ENCODE measurements around the gene TRNT1. TPM values are rescaled to one million over a fixed set of nuclear protein-coding genes. Genes with fewer than 3 reads are reported as not detected.

Gene TRNT1
- total and polyA plus RNA-seq, 2 experiments from 2014 or later = 33.9 to 36.4 TPM

DNA sequence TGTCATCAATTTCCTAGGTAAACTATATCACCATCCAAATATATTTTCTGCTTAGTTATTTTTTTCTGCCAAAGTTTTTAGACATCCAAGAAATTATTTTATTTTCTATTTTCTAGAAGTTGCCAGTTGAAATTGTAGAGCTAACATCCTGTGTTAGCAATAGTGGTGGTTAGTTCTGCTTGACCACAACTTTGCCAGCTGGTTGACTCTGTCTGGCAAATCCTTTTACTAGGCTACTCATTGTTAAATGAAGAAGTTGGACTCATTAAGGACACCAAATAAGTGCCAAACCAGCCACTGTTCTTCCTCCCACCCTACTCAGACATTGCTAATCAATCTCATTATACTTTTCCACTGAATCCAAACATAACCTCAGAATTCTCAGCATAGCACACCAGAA lies 68.1 kb downstream of the TRNT1 start:
- Histone ChIP-seq H3K9me2 (ENCODE audit: insufficient read depth) (no peaks in the 10 kb centered on the region), H3K27me3 (ENCODE audit: insufficient read depth) (no peaks in the 10 kb centered on the region), H2AFZ (no peak overlapping the region), H3K4me1 (ENCODE audit: insufficient read depth) (no peaks in the 10 kb centered on the region), H3K36me3 (ENCODE audit: insufficient read depth) (no peaks in the 10 kb centered on the region), H3K4me3 (no peak overlapping the region), H3K27ac (ENCODE audit: low read depth) (no peak overlapping the region), H3F3A (replicated peaks; ENCODE audit: low read depth) (no peaks in the 10 kb centered on the region), H4K20me1 (replicated peaks; ENCODE audit: insufficient read depth) (no peaks in the 10 kb centered on the region), H3K79me2 (replicated peaks; ENCODE audit: insufficient read depth) (no peaks in the 10 kb centered on the region), H3K4me2 (no peak overlapping the region)
- no peaks in the 10 kb centered on the region for H3K4me1 Mint-ChIP-seq
- no peak for ATAC-seq
- TF ChIP-seq, protein P1, sequence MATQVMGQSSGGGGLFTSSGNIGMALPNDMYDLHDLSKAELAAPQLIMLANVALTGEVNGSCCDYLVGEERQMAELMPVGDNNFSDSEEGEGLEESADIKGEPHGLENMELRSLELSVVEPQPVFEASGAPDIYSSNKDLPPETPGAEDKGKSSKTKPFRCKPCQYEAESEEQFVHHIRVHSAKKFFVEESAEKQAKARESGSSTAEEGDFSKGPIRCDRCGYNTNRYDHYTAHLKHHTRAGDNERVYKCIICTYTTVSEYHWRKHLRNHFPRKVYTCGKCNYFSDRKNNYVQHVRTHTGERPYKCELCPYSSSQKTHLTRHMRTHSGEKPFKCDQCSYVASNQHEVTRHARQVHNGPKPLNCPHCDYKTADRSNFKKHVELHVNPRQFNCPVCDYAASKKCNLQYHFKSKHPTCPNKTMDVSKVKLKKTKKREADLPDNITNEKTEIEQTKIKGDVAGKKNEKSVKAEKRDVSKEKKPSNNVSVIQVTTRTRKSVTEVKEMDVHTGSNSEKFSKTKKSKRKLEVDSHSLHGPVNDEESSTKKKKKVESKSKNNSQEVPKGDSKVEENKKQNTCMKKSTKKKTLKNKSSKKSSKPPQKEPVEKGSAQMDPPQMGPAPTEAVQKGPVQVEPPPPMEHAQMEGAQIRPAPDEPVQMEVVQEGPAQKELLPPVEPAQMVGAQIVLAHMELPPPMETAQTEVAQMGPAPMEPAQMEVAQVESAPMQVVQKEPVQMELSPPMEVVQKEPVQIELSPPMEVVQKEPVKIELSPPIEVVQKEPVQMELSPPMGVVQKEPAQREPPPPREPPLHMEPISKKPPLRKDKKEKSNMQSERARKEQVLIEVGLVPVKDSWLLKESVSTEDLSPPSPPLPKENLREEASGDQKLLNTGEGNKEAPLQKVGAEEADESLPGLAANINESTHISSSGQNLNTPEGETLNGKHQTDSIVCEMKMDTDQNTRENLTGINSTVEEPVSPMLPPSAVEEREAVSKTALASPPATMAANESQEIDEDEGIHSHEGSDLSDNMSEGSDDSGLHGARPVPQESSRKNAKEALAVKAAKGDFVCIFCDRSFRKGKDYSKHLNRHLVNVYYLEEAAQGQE (IDR thresholded peaks at IDR 0.05; ENCODE audit: unreplicated experiment) = no peak
- TF ChIP-seq POLR2AphosphoS5 (IDR thresholded peaks at IDR 0.05; ENCODE audit: low read depth) (no peak), JUNB (IDR thresholded peaks at IDR 0.05; ENCODE audit: unreplicated experiment) (no peak), ZNF331 (CRISPR knock-in tag; IDR thresholded peaks at IDR 0.05; ENCODE audit: low read depth) (no peak), EZH2 (IDR thresholded peaks at IDR 0.05; ENCODE audit: low read depth, unreplicated experiment) (no peak), NANOG (IDR thresholded peaks at IDR 0.05; ENCODE audit: borderline replicate concordance) (no peak), ZNF114 (CRISPR knock-in tag; IDR thresholded peaks at IDR 0.05) (no peak), EZH2phosphoT487 (IDR thresholded peaks at IDR 0.05; ENCODE audit: unreplicated experiment) (no peak), CREB1 (CRISPR knock-in tag; IDR thresholded peaks at IDR 0.05; ENCODE audit: low read depth) (no peak), STAT1 (IDR thresholded peaks at IDR 0.05; ENCODE audit: unreplicated experiment) (no peak)
- TF ChIP-seq, protein P2, sequence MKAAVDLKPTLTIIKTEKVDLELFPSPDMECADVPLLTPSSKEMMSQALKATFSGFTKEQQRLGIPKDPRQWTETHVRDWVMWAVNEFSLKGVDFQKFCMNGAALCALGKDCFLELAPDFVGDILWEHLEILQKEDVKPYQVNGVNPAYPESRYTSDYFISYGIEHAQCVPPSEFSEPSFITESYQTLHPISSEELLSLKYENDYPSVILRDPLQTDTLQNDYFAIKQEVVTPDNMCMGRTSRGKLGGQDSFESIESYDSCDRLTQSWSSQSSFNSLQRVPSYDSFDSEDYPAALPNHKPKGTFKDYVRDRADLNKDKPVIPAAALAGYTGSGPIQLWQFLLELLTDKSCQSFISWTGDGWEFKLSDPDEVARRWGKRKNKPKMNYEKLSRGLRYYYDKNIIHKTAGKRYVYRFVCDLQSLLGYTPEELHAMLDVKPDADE (IDR thresholded peaks at IDR 0.05) = no peak
- TF ChIP-seq, protein P3, sequence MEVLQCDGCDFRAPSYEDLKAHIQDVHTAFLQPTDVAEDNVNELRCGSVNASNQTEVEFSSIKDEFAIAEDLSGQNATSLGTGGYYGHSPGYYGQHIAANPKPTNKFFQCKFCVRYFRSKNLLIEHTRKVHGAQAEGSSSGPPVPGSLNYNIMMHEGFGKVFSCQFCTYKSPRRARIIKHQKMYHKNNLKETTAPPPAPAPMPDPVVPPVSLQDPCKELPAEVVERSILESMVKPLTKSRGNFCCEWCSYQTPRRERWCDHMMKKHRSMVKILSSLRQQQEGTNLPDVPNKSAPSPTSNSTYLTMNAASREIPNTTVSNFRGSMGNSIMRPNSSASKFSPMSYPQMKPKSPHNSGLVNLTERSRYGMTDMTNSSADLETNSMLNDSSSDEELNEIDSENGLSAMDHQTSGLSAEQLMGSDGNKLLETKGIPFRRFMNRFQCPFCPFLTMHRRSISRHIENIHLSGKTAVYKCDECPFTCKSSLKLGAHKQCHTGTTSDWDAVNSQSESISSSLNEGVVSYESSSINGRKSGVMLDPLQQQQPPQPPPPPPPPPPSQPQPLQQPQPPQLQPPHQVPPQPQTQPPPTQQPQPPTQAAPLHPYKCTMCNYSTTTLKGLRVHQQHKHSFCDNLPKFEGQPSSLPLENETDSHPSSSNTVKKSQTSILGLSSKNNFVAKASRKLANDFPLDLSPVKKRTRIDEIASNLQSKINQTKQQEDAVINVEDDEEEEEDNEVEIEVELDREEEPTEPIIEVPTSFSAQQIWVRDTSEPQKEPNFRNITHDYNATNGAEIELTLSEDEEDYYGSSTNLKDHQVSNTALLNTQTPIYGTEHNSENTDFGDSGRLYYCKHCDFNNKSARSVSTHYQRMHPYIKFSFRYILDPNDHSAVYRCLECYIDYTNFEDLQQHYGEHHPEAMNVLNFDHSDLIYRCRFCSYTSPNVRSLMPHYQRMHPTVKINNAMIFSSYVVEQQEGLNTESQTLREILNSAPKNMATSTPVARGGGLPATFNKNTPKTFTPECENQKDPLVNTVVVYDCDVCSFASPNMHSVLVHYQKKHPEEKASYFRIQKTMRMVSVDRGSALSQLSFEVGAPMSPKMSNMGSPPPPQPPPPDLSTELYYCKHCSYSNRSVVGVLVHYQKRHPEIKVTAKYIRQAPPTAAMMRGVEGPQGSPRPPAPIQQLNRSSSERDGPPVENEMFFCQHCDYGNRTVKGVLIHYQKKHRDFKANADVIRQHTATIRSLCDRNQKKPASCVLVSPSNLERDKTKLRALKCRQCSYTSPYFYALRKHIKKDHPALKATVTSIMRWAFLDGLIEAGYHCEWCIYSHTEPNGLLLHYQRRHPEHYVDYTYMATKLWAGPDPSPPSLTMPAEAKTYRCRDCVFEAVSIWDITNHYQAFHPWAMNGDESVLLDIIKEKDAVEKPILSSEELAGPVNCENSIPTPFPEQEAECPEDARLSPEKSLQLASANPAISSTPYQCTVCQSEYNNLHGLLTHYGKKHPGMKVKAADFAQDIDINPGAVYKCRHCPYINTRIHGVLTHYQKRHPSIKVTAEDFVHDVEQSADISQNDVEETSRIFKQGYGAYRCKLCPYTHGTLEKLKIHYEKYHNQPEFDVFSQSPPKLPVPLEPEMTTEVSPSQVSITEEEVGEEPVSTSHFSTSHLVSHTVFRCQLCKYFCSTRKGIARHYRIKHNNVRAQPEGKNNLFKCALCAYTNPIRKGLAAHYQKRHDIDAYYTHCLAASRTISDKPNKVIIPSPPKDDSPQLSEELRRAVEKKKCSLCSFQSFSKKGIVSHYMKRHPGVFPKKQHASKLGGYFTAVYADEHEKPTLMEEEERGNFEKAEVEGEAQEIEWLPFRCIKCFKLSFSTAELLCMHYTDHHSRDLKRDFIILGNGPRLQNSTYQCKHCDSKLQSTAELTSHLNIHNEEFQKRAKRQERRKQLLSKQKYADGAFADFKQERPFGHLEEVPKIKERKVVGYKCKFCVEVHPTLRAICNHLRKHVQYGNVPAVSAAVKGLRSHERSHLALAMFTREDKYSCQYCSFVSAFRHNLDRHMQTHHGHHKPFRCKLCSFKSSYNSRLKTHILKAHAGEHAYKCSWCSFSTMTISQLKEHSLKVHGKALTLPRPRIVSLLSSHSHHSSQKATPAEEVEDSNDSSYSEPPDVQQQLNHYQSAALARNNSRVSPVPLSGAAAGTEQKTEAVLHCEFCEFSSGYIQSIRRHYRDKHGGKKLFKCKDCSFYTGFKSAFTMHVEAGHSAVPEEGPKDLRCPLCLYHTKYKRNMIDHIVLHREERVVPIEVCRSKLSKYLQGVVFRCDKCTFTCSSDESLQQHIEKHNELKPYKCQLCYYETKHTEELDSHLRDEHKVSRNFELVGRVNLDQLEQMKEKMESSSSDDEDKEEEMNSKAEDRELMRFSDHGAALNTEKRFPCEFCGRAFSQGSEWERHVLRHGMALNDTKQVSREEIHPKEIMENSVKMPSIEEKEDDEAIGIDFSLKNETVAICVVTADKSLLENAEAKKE (CRISPR knock-in tag; IDR thresholded peaks at IDR 0.05) = no peak
- TF ChIP-seq, protein P4, sequence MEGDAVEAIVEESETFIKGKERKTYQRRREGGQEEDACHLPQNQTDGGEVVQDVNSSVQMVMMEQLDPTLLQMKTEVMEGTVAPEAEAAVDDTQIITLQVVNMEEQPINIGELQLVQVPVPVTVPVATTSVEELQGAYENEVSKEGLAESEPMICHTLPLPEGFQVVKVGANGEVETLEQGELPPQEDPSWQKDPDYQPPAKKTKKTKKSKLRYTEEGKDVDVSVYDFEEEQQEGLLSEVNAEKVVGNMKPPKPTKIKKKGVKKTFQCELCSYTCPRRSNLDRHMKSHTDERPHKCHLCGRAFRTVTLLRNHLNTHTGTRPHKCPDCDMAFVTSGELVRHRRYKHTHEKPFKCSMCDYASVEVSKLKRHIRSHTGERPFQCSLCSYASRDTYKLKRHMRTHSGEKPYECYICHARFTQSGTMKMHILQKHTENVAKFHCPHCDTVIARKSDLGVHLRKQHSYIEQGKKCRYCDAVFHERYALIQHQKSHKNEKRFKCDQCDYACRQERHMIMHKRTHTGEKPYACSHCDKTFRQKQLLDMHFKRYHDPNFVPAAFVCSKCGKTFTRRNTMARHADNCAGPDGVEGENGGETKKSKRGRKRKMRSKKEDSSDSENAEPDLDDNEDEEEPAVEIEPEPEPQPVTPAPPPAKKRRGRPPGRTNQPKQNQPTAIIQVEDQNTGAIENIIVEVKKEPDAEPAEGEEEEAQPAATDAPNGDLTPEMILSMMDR (conservative IDR thresholded peaks at IDR 0.05; ENCODE audit: low read depth in 2 of 2) = no peak
- peaks cover 3% of the 10 kb centered on the region; the same call in 1 of the 3 replicates for H3K36me3 Mint-ChIP-seq (ENCODE audit: low read depth)
- no peaks in the 10 kb centered on the region for H3K27me3 Mint-ChIP-seq (ENCODE audit: insufficient read depth, low read depth, poor library complexity)
- peaks cover 66% of the 10 kb centered on the region for H3K9me3 Mint-ChIP-seq
- DNase-seq (ENCODE audit: low spot score) = no peak
- no peak overlapping the region for H3K27ac Mint-ChIP-seq
- H3K4me3 Mint-ChIP-seq = no peak overlapping the region
